A549 (cell line): ENCODE results near the gene EHD3. TPM values are rescaled to one million over a fixed set of nuclear protein-coding genes. Genes with fewer than 3 reads are reported as not detected.

Source experiments
- ATAC-seq, 2 experiments: fragments of 200-7000 bp in 1 of 2; fragments of >200 bp in 1 of 2; cut with Nextera tagmentation in 1 of 2; cut with Tn5 transposase in 1 of 2; 3 replicates each; pipeline versions ENCODE4 v1.8.0 to v1.9.1; 2018 to 2020; ENCODE audit warnings: mild to moderate bottlenecking in 1 of 2, moderate library complexity in 1 of 2
- CTCF ChIA-PET: fragments of 300-600 bp; sonication (Branson Sonifier 250); formaldehyde crosslinking; extraction: SDS; loops from one replicate; lab custom pipeline; 2021; ENCODE audit warnings: antibody characterized with exemption, inconsistent platforms; lab: Yijun Ruan, JAX
- POLR2A ChIA-PET: fragments of 350-600 bp; formaldehyde crosslinking; extraction: SDS; loops from one replicate; lab custom pipeline; 2021; ENCODE audit warnings: antibody characterized with exemption, inconsistent platforms; lab: Yijun Ruan, JAX
- DNase-seq, 2 experiments: peaks; one replicate each; pipeline versions ENCODE4 v3.0.0 to v3.0.0-alpha.2; 2011 to 2016; ENCODE audit warnings: low read depth in 1 of 2, low spot score in 1 of 2
- FAIRE-seq: peaks from 2 replicates; lab custom pipeline; 2011; peaks lifted over from hg19 to GRCh38; lab: Jason Lieb, UNC
- H3K27ac ChIP-seq, 2 experiments: fragments of >200 bp; sonication (Bioruptor Twin); formaldehyde crosslinking; 3 replicates each; pipeline ENCODE4 v1.5.1; 2016 to 2017
- H3K4me1 ChIP-seq: fragments of >200 bp; sonication (Bioruptor Twin); formaldehyde crosslinking; 3 replicates; pipeline ENCODE4 v1.6.1; 2016
- H3K4me2 ChIP-seq: fragments of >200 bp; sonication (Bioruptor Twin); formaldehyde crosslinking; 3 replicates; pipeline ENCODE4 v1.6.1; 2016
- H3K4me3 ChIP-seq: fragments of >200 bp; sonication (Bioruptor Twin); formaldehyde crosslinking; 3 replicates; pipeline ENCODE4 v1.5.1; 2016
- H3K9me3 ChIP-seq: fragments of >200 bp; sonication (Bioruptor Twin); formaldehyde crosslinking; 3 replicates; pipeline ENCODE4 v1.6.1; 2016
- ATOH8 ChIP-seq: fragments of 250-450 bp; sonication (Bioruptor Pico); IDR thresholded peaks from 2 replicates; pipeline ENCODE4 v1.5.0; 2020; ENCODE audit warnings: low read depth, mild to moderate bottlenecking, moderate library complexity
- BHLHE40 ChIP-seq: IDR thresholded peaks from 2 replicates; pipeline ENCODE4 v1.6.1; 2012; ENCODE audit warnings: low read depth, low read length, inconsistent platforms
- EHF ChIP-seq: fragments of 250-450 bp; sonication (Bioruptor Pico); IDR thresholded peaks from 2 replicates; pipeline ENCODE4 v1.5.0; 2020; ENCODE audit warnings: mild to moderate bottlenecking
- EP300 ChIP-seq, 2 experiments: fragments of >200 bp; sonication (Bioruptor Twin); formaldehyde crosslinking; IDR thresholded peaks; 2 replicates in 1 of 2; 3 replicates in 1 of 2; pipeline ENCODE4 v1.6.1; 2016 to 2017
- FOSB ChIP-seq: fragments of 250-450 bp; sonication (Bioruptor Pico); IDR thresholded peaks from 2 replicates; pipeline ENCODE4 v1.5.0; 2020; ENCODE audit warnings: mild to moderate bottlenecking, moderate library complexity
- FOXS1 ChIP-seq: fragments of 250-450 bp; sonication (Bioruptor Pico); IDR thresholded peaks from 2 replicates; pipeline ENCODE4 v1.5.0; 2020; ENCODE audit warnings: mild to moderate bottlenecking, moderate library complexity
- HDAC2 ChIP-seq: fragments of 200-600 bp; sonication (generic); IDR thresholded peaks from 2 replicates; pipeline ENCODE4 v1.6.1; 2016
- HEYL ChIP-seq: fragments of 250-450 bp; sonication (Bioruptor Pico); IDR thresholded peaks from 2 replicates; pipeline ENCODE4 v1.8.0; 2021; ENCODE audit warnings: mild to moderate bottlenecking, moderate library complexity
- HOXB13 ChIP-seq: fragments of 250-450 bp; sonication (Bioruptor Pico); IDR thresholded peaks from 2 replicates; pipeline ENCODE4 v1.5.0; 2020; ENCODE audit warnings: low read depth, mild to moderate bottlenecking, moderate library complexity
- HOXB5 ChIP-seq: fragments of 250-450 bp; sonication (Bioruptor Pico); IDR thresholded peaks from 2 replicates; pipeline ENCODE4 v1.5.0; 2020; ENCODE audit warnings: mild to moderate bottlenecking, moderate library complexity
- JUN ChIP-seq, 2 experiments: fragments of >200 bp; sonication (Bioruptor Twin); formaldehyde crosslinking; IDR thresholded peaks; 2 replicates in 1 of 2; 3 replicates in 1 of 2; pipeline ENCODE4 v1.6.1; 2016 to 2017
- JUNB ChIP-seq: fragments of >200 bp; sonication (Bioruptor Twin); formaldehyde crosslinking; IDR thresholded peaks from 2 replicates; pipeline ENCODE4 v1.6.1; 2016
- NFE2L2 ChIP-seq: fragments of 150-350 bp; conservative IDR thresholded peaks from 2 replicates; pipeline ENCODE4 v1.6.1; 2014; ENCODE audit warnings: low read length
- NPAS2 ChIP-seq: fragments of 250-450 bp; sonication (Bioruptor Pico); IDR thresholded peaks from 2 replicates; pipeline ENCODE4 v1.8.0; 2022; ENCODE audit warnings: mild to moderate bottlenecking, moderate library complexity, borderline replicate concordance
- PBX3 ChIP-seq: IDR thresholded peaks from 2 replicates; pipeline ENCODE4 v1.6.1; 2012
- PHF8 ChIP-seq: fragments of 200-600 bp; sonication (generic); IDR thresholded peaks from 2 replicates; pipeline ENCODE4 v1.6.1; 2016; ENCODE audit warnings: low read depth, mild to moderate bottlenecking, antibody characterized with exemption, moderate library complexity, borderline replicate concordance
- POLR2AphosphoS2 ChIP-seq: conservative IDR thresholded peaks from 2 replicates; pipeline ENCODE4 v1.6.1; 2012; ENCODE audit warnings: low read length, improper control_type of control experiment, inconsistent platforms
- RFX5 ChIP-seq: fragments of 450-650 bp; IDR thresholded peaks from 2 replicates; pipeline ENCODE4 v1.7.1; 2014; ENCODE audit warnings: antibody characterized with exemption, mild to moderate bottlenecking, moderate library complexity
- RNF2 ChIP-seq: fragments of 200-600 bp; sonication (generic); IDR thresholded peaks from 2 replicates; pipeline ENCODE4 v1.6.1; 2016; ENCODE audit warnings: low read depth, mild to moderate bottlenecking, antibody characterized with exemption, moderate library complexity, borderline replicate concordance
- SREBF2 ChIP-seq: fragments of 450-650 bp; IDR thresholded peaks from 2 replicates; pipeline ENCODE4 v1.6.1; 2014; ENCODE audit warnings: mild to moderate bottlenecking, moderate library complexity
- TFCP2L1 ChIP-seq: fragments of 250-450 bp; sonication (Bioruptor Pico); IDR thresholded peaks from 2 replicates; pipeline ENCODE4 v1.5.0; 2021; ENCODE audit warnings: mild to moderate bottlenecking
- USF2 ChIP-seq: fragments of 450-650 bp; IDR thresholded peaks from 2 replicates; pipeline ENCODE4 v1.6.1; 2014; ENCODE audit warnings: antibody characterized with exemption
- ZC3H11A ChIP-seq: fragments of 450-650 bp; IDR thresholded peaks from 2 replicates; pipeline ENCODE4 v1.6.1; 2014; ENCODE audit warnings: antibody characterized with exemption, mild to moderate bottlenecking
- WGBS: methylation state at CpG from one replicate; pipeline ENCODE4 v1.1.6; 2017; ENCODE audit errors: missing lambda C conversion rate; 5-methylcytosine and 5-hydroxymethylcytosine counted together
- polyA plus RNA-seq, 4 experiments: library from polyadenylated mRNA; depleted of rRNA in 3 of 4; stranded (reverse); fragments of >200 nt; fragmentation: RNase III in 1 of 4; extraction: RNeasy Plus Mini Kit Qiagen cat#74134 plus additional on column Dnase treatment in 1 of 4; gene quantifications; 2 replicates in 3 of 4; 3 replicates in 1 of 4; pipeline ENCODE4 v1.2.3, GENCODE V29; 2011 to 2017
- TF ChIP-seq, protein P1 (sequence below): fragments of 150-350 bp; IDR thresholded peaks from 2 replicates; pipeline ENCODE4 v1.6.1; 2014; ENCODE audit warnings: low read depth, mild to moderate bottlenecking, low read length
- TF ChIP-seq, protein P2 (sequence below): fragments of >200 bp; sonication (Bioruptor Twin); formaldehyde crosslinking; IDR thresholded peaks from 3 replicates; pipeline ENCODE4 v1.6.1; 2016
- TF ChIP-seq, protein P3 (sequence below): fragments of 200-600 bp; sonication (generic); IDR thresholded peaks from 2 replicates; pipeline ENCODE4 v1.6.1; 2016; ENCODE audit warnings: antibody characterized with exemption, mild to moderate bottlenecking, moderate library complexity

The EHD3 gene
- polyA plus RNA-seq, 2 of the 4 experiments (the other 2 are of a cell fraction), result 8.7 to 10.6 TPM

DNA sequence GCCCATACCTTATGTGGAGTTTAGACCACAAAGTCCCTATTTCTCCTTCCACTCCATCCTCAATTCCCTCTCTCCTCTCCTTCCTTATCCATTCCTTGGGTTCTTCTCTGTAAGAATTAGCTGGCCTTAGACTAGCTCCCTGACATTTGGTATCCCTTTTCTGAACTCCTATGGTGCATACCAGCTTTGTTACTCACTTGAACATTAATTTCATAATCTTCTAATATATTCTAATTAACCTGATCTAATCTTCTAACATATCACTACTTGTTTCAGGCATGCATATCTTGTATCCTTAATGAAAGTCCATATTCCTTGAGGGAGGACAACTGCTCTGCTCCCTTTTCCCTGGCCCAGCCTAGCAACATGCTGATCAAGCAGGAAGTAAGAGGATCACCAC is 66.4 kb downstream of the EHD3 start (continued):
- no peak for TF ChIP-seq FOSB (CRISPR knock-in tag)
- no peak for TF ChIP-seq FOXS1 (CRISPR knock-in tag)
- TF ChIP-seq, protein P1, sequence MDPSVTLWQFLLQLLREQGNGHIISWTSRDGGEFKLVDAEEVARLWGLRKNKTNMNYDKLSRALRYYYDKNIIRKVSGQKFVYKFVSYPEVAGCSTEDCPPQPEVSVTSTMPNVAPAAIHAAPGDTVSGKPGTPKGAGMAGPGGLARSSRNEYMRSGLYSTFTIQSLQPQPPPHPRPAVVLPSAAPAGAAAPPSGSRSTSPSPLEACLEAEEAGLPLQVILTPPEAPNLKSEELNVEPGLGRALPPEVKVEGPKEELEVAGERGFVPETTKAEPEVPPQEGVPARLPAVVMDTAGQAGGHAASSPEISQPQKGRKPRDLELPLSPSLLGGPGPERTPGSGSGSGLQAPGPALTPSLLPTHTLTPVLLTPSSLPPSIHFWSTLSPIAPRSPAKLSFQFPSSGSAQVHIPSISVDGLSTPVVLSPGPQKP, result no peak

DNA sequence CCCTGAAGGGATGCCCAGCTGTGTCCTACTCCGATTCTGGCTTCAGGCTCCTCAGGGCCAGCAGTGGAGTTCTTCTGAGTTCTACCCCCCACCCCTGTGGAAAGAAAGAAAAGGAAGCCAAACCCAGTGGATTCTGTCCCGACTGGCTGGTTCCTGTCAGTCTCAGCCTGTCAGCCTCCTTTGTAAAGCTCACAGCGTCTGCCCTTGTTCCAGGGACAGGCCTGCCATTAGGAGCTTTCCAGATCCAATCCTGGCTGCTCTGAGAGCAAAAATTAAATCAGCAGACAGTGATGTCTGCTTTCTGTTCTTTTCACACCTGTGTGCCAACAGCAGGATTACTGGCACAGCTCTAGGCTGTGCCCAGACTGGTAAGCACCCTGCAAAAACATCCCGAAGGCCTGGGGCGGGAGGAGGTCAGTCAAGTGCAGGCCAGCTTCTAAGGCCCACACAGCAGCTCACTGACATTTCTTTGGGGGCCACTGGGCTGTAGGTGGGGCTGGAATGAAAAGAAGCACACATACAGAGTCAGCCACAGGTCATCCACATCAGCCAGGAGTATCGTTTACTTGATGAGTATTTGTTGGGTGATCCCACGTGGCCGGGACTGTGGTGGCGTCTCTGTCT is 69.1 kb downstream of the EHD3 start:
- TF ChIP-seq JUNB (no peak), HDAC2 (no peak), FOSB (CRISPR knock-in tag) (no peak), EHF (no peak), HOXB13 (CRISPR knock-in tag) (no peak), ATOH8 (CRISPR knock-in tag) (no peak), NFE2L2 (no peak), SREBF2 (no peak), TFCP2L1 (no peak), NPAS2 (no peak), RFX5 (no peak), JUN (IDR thresholded peaks at IDR 0.05) (no peak)
- TF ChIP-seq, protein P2, sequence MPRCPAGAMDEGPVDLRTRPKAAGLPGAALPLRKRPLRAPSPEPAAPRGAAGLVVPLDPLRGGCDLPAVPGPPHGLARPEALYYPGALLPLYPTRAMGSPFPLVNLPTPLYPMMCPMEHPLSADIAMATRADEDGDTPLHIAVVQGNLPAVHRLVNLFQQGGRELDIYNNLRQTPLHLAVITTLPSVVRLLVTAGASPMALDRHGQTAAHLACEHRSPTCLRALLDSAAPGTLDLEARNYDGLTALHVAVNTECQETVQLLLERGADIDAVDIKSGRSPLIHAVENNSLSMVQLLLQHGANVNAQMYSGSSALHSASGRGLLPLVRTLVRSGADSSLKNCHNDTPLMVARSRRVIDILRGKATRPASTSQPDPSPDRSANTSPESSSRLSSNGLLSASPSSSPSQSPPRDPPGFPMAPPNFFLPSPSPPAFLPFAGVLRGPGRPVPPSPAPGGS, result no peak
- TF ChIP-seq, protein P1, result no peak
- FAIRE-seq, result no peak
- H3K4me2 ChIP-seq, result no peak overlapping the region
- H3K4me3 ChIP-seq, result no peak overlapping the region
- no peaks in the 10 kb centered on the region for H3K4me1 ChIP-seq
- H3K9me3 ChIP-seq, result 0 out of 3 replicates have a peak, but pooled peaks cover 2% of the 10 kb centered on the region
- POLR2A ChIA-PET, result no interaction called here
- 70% methylated on average over 9 of the region's 9 CpGs for WGBS
- CTCF ChIA-PET, result interaction anchor here (0.7 to 1.6 kb wide), 4 partner anchors 10 to 69 kb away, joined by 3 read pairs; partner anchors contain the start of gene EHD3
- H3K27ac ChIP-seq, result no peak overlapping the region
- no peak for ATAC-seq
- no peak for DNase-seq

GRCh38 chr2:31304816-31305215 is 70.9 kb downstream of the EHD3 start:
- Histone ChIP-seq H3K4me2 (no peak overlapping the region), H3K9me3 (0 out of 3 replicates have a peak, but pooled peaks cover 2% of the 10 kb centered on the region), H3K4me3 (no peak overlapping the region), H3K27ac (no peak overlapping the region), H3K4me1 (no peaks in the 10 kb centered on the region)
- ATAC-seq (no peak), DNase-seq (no peak), FAIRE-seq (no peak)
- WGBS, result 55% methylated on average over 2 of the region's 2 CpGs
- ChIA-PET CTCF (interaction anchor here (1.0 to 1.2 kb wide), 2 partner anchors 26 to 29 kb away, joined by 3 to 6 read pairs; no protein-coding TSS in a partner anchor), POLR2A (no interaction called here)
- no peak for TF ChIP-seq USF2
- TF ChIP-seq PHF8, result no peak
- TF ChIP-seq PBX3, result no peak
- TF ChIP-seq, protein P3, sequence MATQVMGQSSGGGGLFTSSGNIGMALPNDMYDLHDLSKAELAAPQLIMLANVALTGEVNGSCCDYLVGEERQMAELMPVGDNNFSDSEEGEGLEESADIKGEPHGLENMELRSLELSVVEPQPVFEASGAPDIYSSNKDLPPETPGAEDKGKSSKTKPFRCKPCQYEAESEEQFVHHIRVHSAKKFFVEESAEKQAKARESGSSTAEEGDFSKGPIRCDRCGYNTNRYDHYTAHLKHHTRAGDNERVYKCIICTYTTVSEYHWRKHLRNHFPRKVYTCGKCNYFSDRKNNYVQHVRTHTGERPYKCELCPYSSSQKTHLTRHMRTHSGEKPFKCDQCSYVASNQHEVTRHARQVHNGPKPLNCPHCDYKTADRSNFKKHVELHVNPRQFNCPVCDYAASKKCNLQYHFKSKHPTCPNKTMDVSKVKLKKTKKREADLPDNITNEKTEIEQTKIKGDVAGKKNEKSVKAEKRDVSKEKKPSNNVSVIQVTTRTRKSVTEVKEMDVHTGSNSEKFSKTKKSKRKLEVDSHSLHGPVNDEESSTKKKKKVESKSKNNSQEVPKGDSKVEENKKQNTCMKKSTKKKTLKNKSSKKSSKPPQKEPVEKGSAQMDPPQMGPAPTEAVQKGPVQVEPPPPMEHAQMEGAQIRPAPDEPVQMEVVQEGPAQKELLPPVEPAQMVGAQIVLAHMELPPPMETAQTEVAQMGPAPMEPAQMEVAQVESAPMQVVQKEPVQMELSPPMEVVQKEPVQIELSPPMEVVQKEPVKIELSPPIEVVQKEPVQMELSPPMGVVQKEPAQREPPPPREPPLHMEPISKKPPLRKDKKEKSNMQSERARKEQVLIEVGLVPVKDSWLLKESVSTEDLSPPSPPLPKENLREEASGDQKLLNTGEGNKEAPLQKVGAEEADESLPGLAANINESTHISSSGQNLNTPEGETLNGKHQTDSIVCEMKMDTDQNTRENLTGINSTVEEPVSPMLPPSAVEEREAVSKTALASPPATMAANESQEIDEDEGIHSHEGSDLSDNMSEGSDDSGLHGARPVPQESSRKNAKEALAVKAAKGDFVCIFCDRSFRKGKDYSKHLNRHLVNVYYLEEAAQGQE, result no peak
- no peak for TF ChIP-seq BHLHE40
- no peak for TF ChIP-seq HEYL (CRISPR knock-in tag)
- no peak for TF ChIP-seq RNF2
- TF ChIP-seq ZC3H11A, result no peak
- no peak for TF ChIP-seq HOXB5 (CRISPR knock-in tag)
- TF ChIP-seq EP300 (IDR thresholded peaks at IDR 0.05), result no peak
- no peak for TF ChIP-seq POLR2AphosphoS2
